GM23338 (cell line): ENCODE data around the gene CCNB2. TPM values are rescaled to one million over a fixed set of nuclear protein-coding genes. Genes with fewer than 3 reads are reported as not detected.

ENCODE experiments used
- ATAC-seq: fragments of 200-7000 bp; cut with Tn5 transposase; 3 replicates; pipeline ENCODE4 v1.9.1; 2020
- DNase-seq: peaks from one replicate; pipeline ENCODE4 v3.0.0-alpha.2; 2015; ENCODE audit warnings: low spot score
- H2AFZ ChIP-seq: fragments of 200-600 bp; sonication (generic); 2 replicates; pipeline ENCODE4 v1.8.0; 2016; ENCODE audit warnings: antibody characterized with exemption, mild to moderate bottlenecking, moderate library complexity
- H3F3A ChIP-seq: fragments of 200-600 bp; sonication (generic); replicated peaks from 2 replicates; pipeline ENCODE4 v1.8.0; 2017; ENCODE audit warnings: antibody characterized with exemption, mixed run types, low read depth
- H3K27ac ChIP-seq: fragments of 200-600 bp; sonication (generic); 2 replicates; pipeline ENCODE4 v1.6.1; 2016; ENCODE audit warnings: low read depth
- H3K27me3 ChIP-seq: fragments of 200-600 bp; sonication (generic); 2 replicates; pipeline ENCODE4 v1.8.0; 2016; ENCODE audit warnings: mild to moderate bottlenecking, mixed run types, moderate library complexity; ENCODE audit not compliant: insufficient read depth
- H3K36me3 ChIP-seq: fragments of 200-600 bp; sonication (generic); 2 replicates; pipeline ENCODE4 v1.8.0; 2016; ENCODE audit warnings: mild to moderate bottlenecking; ENCODE audit not compliant: insufficient read depth
- H3K4me1 ChIP-seq: fragments of 200-600 bp; sonication (generic); 2 replicates; pipeline ENCODE4 v1.8.0; 2016; ENCODE audit warnings: mild to moderate bottlenecking, moderate library complexity; ENCODE audit not compliant: insufficient read depth
- H3K4me2 ChIP-seq: fragments of 200-600 bp; sonication (generic); 2 replicates; pipeline ENCODE4 v1.7.1; 2017; ENCODE audit warnings: mixed run types
- H3K4me3 ChIP-seq: fragments of 200-600 bp; sonication (generic); 2 replicates; pipeline ENCODE4 v1.6.1; 2016; ENCODE audit warnings: mixed run types
- H3K79me2 ChIP-seq: fragments of 200-600 bp; sonication (generic); replicated peaks from 2 replicates; pipeline ENCODE4 v1.8.0; 2017; ENCODE audit warnings: mild to moderate bottlenecking; ENCODE audit not compliant: insufficient read depth
- H3K9me2 ChIP-seq: fragments of 200-600 bp; sonication (generic); 2 replicates; pipeline ENCODE4 v1.8.0; 2017; ENCODE audit not compliant: insufficient read depth
- H4K20me1 ChIP-seq: fragments of 200-600 bp; sonication (generic); replicated peaks from 2 replicates; pipeline ENCODE4 v1.8.0; 2017; ENCODE audit warnings: mild to moderate bottlenecking; ENCODE audit not compliant: insufficient read depth
- H3K27ac Mint-ChIP-seq: 2 replicates; pipeline ENCODE4 v1.8.0; 2020; ENCODE audit warnings: inconsistent platforms, mild to moderate bottlenecking, moderate library complexity, mixed read lengths
- H3K27me3 Mint-ChIP-seq: 3 replicates; pipeline ENCODE4 v1.8.0; 2022; ENCODE audit warnings: low read depth, mild to moderate bottlenecking, moderate library complexity, mixed read lengths, inconsistent platforms; ENCODE audit not compliant: insufficient read depth, poor library complexity
- H3K36me3 Mint-ChIP-seq: 3 replicates; pipeline ENCODE4 v1.8.0; 2021; ENCODE audit warnings: low read depth, mild to moderate bottlenecking, inconsistent platforms, moderate library complexity, mixed read lengths
- H3K4me1 Mint-ChIP-seq: 3 replicates; pipeline ENCODE4 v1.8.0; 2020; ENCODE audit warnings: mild to moderate bottlenecking, inconsistent platforms, mixed read lengths
- H3K4me3 Mint-ChIP-seq: 3 replicates; pipeline ENCODE4 v1.8.0; 2021; ENCODE audit warnings: moderate library complexity, mild to moderate bottlenecking, inconsistent platforms, mixed read lengths
- H3K9me3 Mint-ChIP-seq: 3 replicates; pipeline ENCODE4 v1.8.0; 2020; ENCODE audit warnings: moderate library complexity, mild to moderate bottlenecking, inconsistent platforms, mixed read lengths
- CREB1 ChIP-seq: fragments of 250-450 bp; sonication (Bioruptor Pico); IDR thresholded peaks from 2 replicates; pipeline ENCODE4 v1.5.0; 2020; ENCODE audit warnings: low read depth, mild to moderate bottlenecking, moderate library complexity
- CTCF ChIP-seq, 2 experiments: fragments of 200-600 bp in 1 of 2; sonication (generic) in 1 of 2; conservative IDR thresholded peaks; 2 replicates each; pipeline versions ENCODE4 v1.5.1 to v1.6.1; 2016 to 2017; ENCODE audit warnings: antibody characterized with exemption in 2 of 2, low read depth in 2 of 2, mild to moderate bottlenecking in 2 of 2, moderate library complexity in 1 of 2
- ETS1 ChIP-seq: IDR thresholded peaks from 2 replicates; pipeline ENCODE4 v1.6.1; 2016; ENCODE audit warnings: antibody characterized with exemption
- JUNB ChIP-seq: IDR thresholded peaks from one replicate; pipeline ENCODE4 v1.6.1; 2016; ENCODE audit warnings: antibody characterized with exemption; ENCODE audit not compliant: unreplicated experiment
- NANOG ChIP-seq: IDR thresholded peaks from 2 replicates; pipeline ENCODE4 v1.6.1; 2016; ENCODE audit warnings: antibody characterized with exemption, borderline replicate concordance
- POLR2AphosphoS5 ChIP-seq: IDR thresholded peaks from 2 replicates; pipeline ENCODE4 v1.6.1; 2016; ENCODE audit warnings: antibody characterized with exemption, low read depth
- REST ChIP-seq: IDR thresholded peaks from one replicate; pipeline ENCODE4 v1.6.1; 2018; ENCODE audit warnings: antibody characterized with exemption; ENCODE audit not compliant: unreplicated experiment
- STAT1 ChIP-seq: IDR thresholded peaks from one replicate; pipeline ENCODE4 v1.6.1; 2016; ENCODE audit warnings: antibody characterized with exemption; ENCODE audit not compliant: unreplicated experiment
- ZNF114 ChIP-seq: fragments of 250-450 bp; sonication (Bioruptor Pico); IDR thresholded peaks from 2 replicates; pipeline ENCODE4 v1.5.0; 2020; ENCODE audit warnings: mild to moderate bottlenecking, moderate library complexity
- ZNF331 ChIP-seq: fragments of 250-450 bp; sonication (Bioruptor Pico); IDR thresholded peaks from 2 replicates; pipeline ENCODE4 v1.5.0; 2020; ENCODE audit warnings: low read depth, mild to moderate bottlenecking, moderate library complexity
- ZNF462 ChIP-seq: fragments of 250-450 bp; sonication (Bioruptor Pico); IDR thresholded peaks from 2 replicates; pipeline ENCODE4 v1.5.0; 2020; ENCODE audit warnings: mild to moderate bottlenecking, moderate library complexity
- polyA plus RNA-seq: library from polyadenylated mRNA; unstranded; fragments of >200 nt; fragmentation: Nextera tagmentation; extraction: Ambion mirVana; gene quantifications from 2 replicates; pipeline ENCODE4 v1.2.1, GENCODE V29; 2016
- total RNA-seq: library from RNA; depleted of rRNA; stranded (reverse); fragments of >200 nt; shearing (Covaris generic); gene quantifications from 2 replicates; pipeline ENCODE4 v1.2.3, GENCODE V29; 2014

Gene CCNB2
- total and polyA plus RNA-seq, 2 experiments from 2014 or later, result 81.8 to 108 TPM

GRCh38 chr15:59131456-59131855 lies 26.5 kb downstream of the CCNB2 start (continued):
- TF ChIP-seq REST, result no peak

- ATAC-seq, result no peak
- no peaks in the 10 kb centered on the region for H3K27me3 ChIP-seq
- no peak overlapping the region for H2AFZ ChIP-seq
- Mint-ChIP-seq H3K9me3 (peaks cover 28% of the 10 kb centered on the region; the same call in 2 of the 3 replicates), H3K4me1 (peaks cover 2% of the 10 kb centered on the region), H3K27ac (no peak overlapping the region), H3K27me3 (peaks cover 4% of the 10 kb centered on the region), H3K4me3 (no peak overlapping the region), H3K36me3 (peaks cover 92% of the 10 kb centered on the region)
- H3K4me1 ChIP-seq, result no peaks in the 10 kb centered on the region; the same call in 1 of the 2 replicates
- H3K9me2 ChIP-seq, result no peaks in the 10 kb centered on the region
- peaks cover 15% of the 10 kb centered on the region for H3K36me3 ChIP-seq
- H3K4me2 ChIP-seq, result no peak overlapping the region
- no peak overlapping the region for H3K27ac ChIP-seq
- H3K4me3 ChIP-seq, result no peak overlapping the region
- no peak for DNase-seq
- peaks cover 33% of the 10 kb centered on the region for H3K79me2 ChIP-seq
- H4K20me1 ChIP-seq, result peaks cover 4% of the 10 kb centered on the region; the same call in 1 of the 2 replicates
- H3F3A ChIP-seq, result no peaks in the 10 kb centered on the region
- TF ChIP-seq POLR2AphosphoS5 (no peak), ETS1 (no peak), NANOG (no peak), STAT1 (no peak), CREB1 (CRISPR knock-in tag) (no peak), ZNF114 (no peak), ZNF331 (CRISPR knock-in tag) (no peak), JUNB (no peak), ZNF462 (CRISPR knock-in tag) (no peak), CTCF (conservative IDR thresholded peaks at IDR 0.05; ENCODE audit: low read depth in 2 of 2) (no peak)
Measured at GRCh38 chr15:59131969-59132562, 27.1 kb downstream of the CCNB2 start.
